SIG-M5 (cell line): ENCODE measurements around the gene HMGCL.

Experiments used
- DNase-seq: peaks from one replicate; lab custom pipeline; 2025; lab: John Stamatoyannopoulos, UW

The HMGCL gene

DNA sequence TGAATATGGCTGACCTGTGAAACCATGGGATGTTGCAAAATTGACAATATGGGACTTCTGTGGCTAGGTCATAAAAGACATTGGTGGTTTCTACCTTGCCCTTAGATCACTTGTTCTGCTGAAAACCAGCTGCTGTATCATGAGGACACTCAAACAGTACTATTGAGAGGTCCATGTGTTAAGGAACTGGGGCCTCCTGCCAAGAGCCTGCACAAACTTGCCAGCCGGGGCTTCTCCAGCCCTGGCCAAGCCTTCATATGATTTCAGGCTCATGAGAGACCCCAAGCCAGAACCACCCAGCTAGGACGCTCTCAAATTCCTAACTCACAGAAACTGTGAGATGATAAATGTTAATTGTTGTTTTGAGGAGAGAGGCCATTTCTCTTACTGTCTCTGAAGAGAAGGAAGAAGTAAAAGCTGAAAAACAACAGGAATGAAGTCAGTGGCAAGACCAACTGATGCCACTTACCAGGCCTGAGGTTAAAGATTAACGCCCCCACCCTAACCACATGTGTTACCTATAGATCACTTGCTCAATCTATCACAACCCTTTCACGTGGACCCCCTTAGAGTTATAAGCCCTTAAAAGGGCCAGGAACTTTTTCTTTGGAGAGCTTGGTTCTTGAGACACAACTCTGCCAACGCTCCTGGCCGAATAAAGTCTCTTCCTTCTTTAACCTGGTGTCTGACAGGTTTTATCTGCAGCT, 50.9 kb downstream of the HMGCL start:
- no peak for DNase-seq

DNA sequence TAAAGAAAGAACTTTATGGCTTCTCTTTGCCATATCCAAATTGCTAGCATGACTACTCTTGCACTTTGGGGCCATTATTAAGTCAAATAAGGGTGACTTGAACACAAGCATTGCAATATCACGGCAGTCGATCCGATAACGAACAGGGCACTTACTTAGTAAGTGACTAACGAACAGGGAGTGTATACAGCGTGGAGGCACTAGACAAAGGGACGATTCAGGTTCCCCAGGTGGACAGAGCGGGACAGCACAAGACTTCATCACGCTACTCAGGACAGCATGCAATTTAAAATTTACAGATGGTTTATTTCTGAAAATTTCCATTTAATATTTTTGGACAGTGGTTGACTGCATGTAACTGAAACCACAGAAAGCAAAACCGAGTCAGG, 52.4 kb downstream of the HMGCL start:
- DNase-seq = no peak

DNA sequence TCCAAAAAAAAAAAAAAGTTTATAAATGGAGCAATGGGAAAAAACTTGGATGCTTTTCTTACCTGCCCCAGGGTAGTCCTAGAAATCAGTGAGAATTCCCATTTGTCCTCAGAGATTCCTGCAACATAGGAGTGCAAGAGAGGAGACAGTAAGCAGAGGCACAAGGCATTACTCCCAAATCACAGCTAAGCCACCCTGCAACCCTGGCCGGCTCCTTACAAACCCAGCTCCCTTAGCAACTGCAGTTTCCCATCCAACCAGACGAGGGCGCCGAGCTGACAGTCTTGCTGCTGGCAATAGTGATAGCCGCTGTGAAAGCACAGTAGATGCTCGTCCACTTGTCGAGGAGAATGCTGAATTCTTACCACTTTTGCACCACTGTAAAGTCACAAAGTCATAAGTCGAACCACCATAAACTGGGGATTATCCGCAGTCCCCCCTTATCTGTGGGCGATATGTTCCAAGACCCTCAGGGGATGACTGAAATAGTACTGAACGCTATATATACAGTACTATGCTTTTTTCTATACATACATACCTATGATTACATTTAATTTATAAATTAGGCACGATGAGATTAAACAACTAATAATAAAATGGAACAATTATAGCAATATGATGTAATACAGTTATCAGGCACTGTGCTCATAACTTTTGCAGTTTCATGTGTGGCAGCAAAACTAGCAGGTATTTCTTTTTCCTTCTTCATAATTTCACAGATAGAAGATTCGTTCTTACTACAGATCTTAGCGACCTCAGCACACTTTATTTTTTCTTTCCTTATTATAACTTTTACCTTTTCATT, 53.0 kb downstream of the HMGCL start:
- DNase-seq = no peak

DNA sequence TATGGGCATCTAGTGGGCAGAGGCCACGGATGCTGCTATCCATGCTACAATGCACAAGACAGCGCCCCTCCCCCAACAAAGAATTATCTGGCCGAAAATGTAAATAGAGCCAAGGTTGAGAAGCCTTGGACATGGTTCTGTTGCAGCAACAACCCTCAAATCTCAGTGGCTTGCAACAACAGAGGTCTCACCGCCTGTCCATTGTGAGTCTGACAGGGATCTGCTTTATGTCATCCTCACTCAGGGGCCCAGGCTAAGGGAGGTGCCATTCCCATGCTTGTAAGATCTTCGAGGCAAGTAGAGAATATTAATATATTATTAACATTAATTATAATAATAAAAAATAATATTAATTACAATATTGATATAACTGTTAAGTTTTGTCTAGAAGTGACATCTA, 56.5 kb downstream of the HMGCL start:
- no peak for DNase-seq

DNA sequence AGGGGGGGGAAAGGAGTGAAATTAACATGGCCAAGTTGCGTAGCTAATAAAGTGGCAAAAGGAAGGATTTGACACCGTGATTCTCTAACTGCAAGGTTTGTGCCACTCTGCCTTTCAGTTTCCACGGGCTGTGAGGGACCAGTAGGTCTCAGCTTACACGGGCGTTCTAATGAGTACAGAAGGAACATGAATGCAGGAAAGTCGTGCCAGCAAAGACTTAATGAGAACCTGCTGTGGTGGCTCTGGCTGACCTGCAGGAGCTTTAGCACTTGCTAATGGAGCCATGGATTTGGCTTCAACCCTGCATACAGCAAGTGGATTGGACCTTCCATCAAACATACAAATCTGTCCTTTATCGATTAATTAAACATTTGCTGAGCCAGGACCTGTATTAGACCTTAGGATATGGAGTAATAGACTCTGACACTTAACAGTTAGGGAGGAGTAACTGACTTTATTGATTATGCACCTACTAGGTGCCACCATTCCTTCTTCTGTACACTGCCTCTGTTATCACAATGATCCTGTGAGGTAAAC, 62.1 kb downstream of the HMGCL start:
- no peak for DNase-seq

DNA sequence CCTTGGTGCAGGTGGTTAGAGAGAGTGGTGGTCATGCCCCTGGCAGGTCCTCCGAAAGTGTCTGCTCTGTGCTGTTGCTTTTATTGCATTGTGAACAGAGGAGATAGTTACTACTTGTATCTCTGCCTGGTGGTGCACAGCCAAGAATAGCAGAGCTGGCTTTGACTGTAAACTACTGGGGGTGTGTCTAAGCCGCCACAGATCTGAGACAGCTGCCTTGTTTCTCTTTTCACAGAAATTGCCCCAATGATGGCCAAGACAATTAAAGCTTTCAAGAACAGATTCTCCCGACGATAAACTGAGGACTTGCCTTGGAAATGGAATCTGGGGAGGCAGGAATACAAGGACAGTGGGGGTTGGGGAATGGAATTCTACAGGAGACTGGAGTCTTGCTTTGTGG, 66.0 kb downstream of the HMGCL start:
- DNase-seq = no peak

DNA sequence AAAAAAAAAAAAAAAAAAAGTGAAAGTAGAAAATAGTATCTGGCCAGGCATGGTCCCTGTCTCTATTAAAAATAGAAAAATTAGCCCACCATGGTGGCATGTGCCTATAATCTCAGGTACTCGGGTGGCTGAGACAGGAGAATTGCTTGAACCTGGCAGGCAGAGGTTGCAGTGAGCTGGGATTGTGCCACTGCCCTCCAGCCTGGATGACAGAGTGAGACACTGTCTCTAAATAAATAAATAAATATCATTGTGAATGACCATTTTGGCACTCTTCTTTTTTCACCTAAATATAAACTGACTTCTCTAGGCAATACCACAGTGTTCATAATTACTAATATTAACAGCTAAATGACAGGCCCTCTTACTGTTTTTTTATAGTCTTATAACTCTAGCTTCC, 67.4 kb downstream of the HMGCL start:
- DNase-seq = no peak

DNA sequence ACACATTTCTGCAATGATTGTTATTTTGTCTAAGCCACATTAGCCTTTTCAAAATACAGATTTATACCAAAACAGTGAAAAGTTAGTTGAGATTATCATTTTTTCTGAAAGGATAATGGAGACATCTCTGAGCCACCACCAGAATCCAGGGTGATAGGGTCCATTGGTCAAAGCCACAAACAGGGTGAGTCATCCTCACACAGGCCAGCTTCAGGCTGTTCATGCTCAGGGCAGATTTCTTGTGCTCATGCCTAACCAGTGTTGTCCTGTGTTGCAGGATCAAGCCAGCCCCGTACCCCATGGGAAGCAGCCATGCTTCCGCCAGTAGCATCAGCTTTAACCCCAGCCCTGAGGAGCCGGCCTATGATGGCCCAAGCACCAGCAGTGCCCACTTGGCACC, 68.6 kb downstream of the HMGCL start:
- DNase-seq = no peak

DNA sequence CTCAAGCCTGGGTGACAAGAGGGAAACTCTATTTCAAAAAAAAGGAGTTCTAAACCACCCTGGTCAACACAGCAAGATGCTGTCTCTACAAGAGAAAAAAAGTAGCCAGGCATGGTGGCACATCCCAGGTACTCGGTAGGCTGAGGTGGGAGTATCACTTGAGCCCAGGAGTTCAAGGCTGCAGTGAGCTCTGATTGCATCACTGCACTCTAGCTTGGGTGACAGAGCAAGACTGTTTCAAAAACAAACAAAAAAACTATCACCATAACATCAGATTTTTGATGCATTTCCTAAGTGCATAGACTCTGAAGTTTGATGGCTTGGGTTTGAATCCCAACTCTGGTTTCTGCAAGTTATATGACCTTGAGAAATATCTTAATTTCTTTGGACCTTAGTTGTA, 72.3 kb downstream of the HMGCL start:
- DNase-seq = no peak
